ENCODE data around the gene IL17B. TPM values are rescaled to one million over a fixed set of nuclear protein-coding genes. Genes with fewer than 3 reads are reported as not detected.

IL17B gene
- total RNA-seq, 4 donors from 2014 or later: not detected

GRCh38 chr5:149376104-149376503 is 3.0 kb downstream of the IL17B start:
- no peak for DNase-seq
- Histone ChIP-seq H3K9me3 (no peaks in the 10 kb centered on the region), H3K27ac (no peak overlapping the region), H3K27me3 (no peaks in the 10 kb centered on the region), H3K4me3 (no peak overlapping the region), H3K36me3 (no peaks in the 10 kb centered on the region), H3K4me1 (peaks cover 0 to 4% (median 0%) of the 10 kb centered on the region in 4 donors)
- TF ChIP-seq CTCF (IDR thresholded peaks at IDR 0.05) (no peak), POLR2A (IDR thresholded peaks at IDR 0.05) (no peak)

GRCh38 chr5:149375434-149375833 is 3.7 kb downstream of the IL17B start:
- DNase-seq: no peak
- peaks cover 0 to 4% (median 0%) of the 10 kb centered on the region in 4 donors for H3K4me1 ChIP-seq
- TF ChIP-seq POLR2A (IDR thresholded peaks at IDR 0.05): no peak
- TF ChIP-seq CTCF (IDR thresholded peaks at IDR 0.05): no peak

GRCh38 chr5:149374801-149375200 is 4.3 kb downstream of the IL17B start:
- no peak overlapping the region for H3K27ac ChIP-seq
- no peaks in the 10 kb centered on the region for H3K27me3 ChIP-seq
- DNase-seq: no peak
- no peaks in the 10 kb centered on the region for H3K36me3 ChIP-seq
- no peaks in the 10 kb centered on the region for H3K9me3 ChIP-seq
- TF ChIP-seq POLR2A (IDR thresholded peaks at IDR 0.05) (no peak), CTCF (IDR thresholded peaks at IDR 0.05) (no peak)
- H3K4me1 ChIP-seq: peaks cover 0 to 4% (median 0%) of the 10 kb centered on the region in 4 donors
- H3K4me3 ChIP-seq: no peak overlapping the region

More at GRCh38 chr5:149375434-149375833, 3.7 kb downstream of the IL17B start:
- no peaks in the 10 kb centered on the region for H3K9me3 ChIP-seq
- no peak overlapping the region for H3K27ac ChIP-seq
- H3K27me3 ChIP-seq: no peaks in the 10 kb centered on the region
- H3K4me3 ChIP-seq: no peak overlapping the region
- no peaks in the 10 kb centered on the region for H3K36me3 ChIP-seq

- TF ChIP-seq CTCF (IDR thresholded peaks at IDR 0.05) (no peak), POLR2A (IDR thresholded peaks at IDR 0.05) (no peak)
- Histone ChIP-seq H3K27me3 (no peaks in the 10 kb centered on the region), H3K36me3 (no peaks in the 10 kb centered on the region), H3K4me3 (no peak overlapping the region), H3K9me3 (no peaks in the 10 kb centered on the region), H3K4me1 (peaks cover 0 to 3% (median 0%) of the 10 kb centered on the region in 4 donors), H3K27ac (no peak overlapping the region)
- DNase-seq: no peak
Observed at GRCh38 chr5:149374303-149374702, 4.8 kb downstream of the IL17B start.

GRCh38 chr5:149372932-149373331 is 6.2 kb downstream of the IL17B start:
- no peak for DNase-seq
- Histone ChIP-seq H3K36me3 (no peaks in the 10 kb centered on the region), H3K4me1 (no peaks in the 10 kb centered on the region), H3K27me3 (no peaks in the 10 kb centered on the region), H3K4me3 (no peak overlapping the region), H3K27ac (no peak overlapping the region), H3K9me3 (no peaks in the 10 kb centered on the region)
- TF ChIP-seq CTCF (IDR thresholded peaks at IDR 0.05) (no peak), POLR2A (IDR thresholded peaks at IDR 0.05) (no peak)

Data from Peyer's patch (tissue), 4 donors.